ENCODE results near the gene CITED4. TPM values are rescaled to one million over a fixed set of nuclear protein-coding genes. Genes with fewer than 3 reads are reported as not detected.
A peak's percentile ranks its signal among the peaks of the same experiment; 100 is the strongest.

CITED4 gene
- total RNA-seq, 4 donors from 2014 or later: 52.6 to 90.4 (median 58.4) TPM

DNA sequence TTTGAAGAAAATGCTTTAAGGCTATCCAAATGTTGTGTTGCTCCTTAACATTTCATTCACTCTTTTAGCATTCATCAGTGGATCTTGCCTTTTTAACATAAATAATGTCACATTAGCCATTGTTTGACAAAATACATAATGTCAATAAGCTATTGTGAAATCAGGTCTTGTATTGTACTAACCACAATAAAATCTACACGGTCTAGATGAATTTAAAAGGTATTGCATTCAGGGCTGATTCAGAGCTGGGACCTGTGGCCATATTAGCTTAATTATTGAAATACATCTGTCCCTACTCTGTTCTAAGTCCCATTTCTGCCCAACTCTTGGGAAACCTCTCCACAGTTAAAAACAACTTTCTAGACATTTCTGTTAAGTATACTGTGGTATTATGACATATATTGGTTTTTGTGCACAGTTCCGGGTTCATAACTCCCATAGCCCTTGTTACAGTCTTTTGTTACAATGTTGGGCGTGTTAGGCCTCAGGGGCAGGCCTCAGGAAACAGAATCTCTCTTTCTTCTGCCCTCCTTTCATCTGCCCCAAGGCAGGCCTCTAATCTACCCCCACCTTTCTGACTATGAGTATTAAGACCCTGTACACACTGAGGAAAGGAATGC, 44.7 kb upstream of the CITED4 start:
- H3K27me3 ChIP-seq: no peaks in the 10 kb centered on the region
- WGBS: 75% methylated on average over 3 of the region's 3 CpGs
- H3K27ac ChIP-seq: no peak overlapping the region
- peaks cover 9% of the 10 kb centered on the region for H3K4me1 ChIP-seq
- TF ChIP-seq POLR2AphosphoS5 (IDR thresholded peaks at IDR 0.05): no peak
- no peak for TF ChIP-seq POLR2A (IDR thresholded peaks at IDR 0.05)
- TF ChIP-seq, protein P1, sequence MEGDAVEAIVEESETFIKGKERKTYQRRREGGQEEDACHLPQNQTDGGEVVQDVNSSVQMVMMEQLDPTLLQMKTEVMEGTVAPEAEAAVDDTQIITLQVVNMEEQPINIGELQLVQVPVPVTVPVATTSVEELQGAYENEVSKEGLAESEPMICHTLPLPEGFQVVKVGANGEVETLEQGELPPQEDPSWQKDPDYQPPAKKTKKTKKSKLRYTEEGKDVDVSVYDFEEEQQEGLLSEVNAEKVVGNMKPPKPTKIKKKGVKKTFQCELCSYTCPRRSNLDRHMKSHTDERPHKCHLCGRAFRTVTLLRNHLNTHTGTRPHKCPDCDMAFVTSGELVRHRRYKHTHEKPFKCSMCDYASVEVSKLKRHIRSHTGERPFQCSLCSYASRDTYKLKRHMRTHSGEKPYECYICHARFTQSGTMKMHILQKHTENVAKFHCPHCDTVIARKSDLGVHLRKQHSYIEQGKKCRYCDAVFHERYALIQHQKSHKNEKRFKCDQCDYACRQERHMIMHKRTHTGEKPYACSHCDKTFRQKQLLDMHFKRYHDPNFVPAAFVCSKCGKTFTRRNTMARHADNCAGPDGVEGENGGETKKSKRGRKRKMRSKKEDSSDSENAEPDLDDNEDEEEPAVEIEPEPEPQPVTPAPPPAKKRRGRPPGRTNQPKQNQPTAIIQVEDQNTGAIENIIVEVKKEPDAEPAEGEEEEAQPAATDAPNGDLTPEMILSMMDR (IDR thresholded peaks at IDR 0.05): no peak
- TF ChIP-seq EP300 (IDR thresholded peaks at IDR 0.05): no peak
- no peaks in the 10 kb centered on the region for H3K9me3 ChIP-seq
- H3K4me3 ChIP-seq: no peak overlapping the region
- no peak for DNase-seq (ENCODE audit: low spot score in 2 of 2)
- H3K36me3 ChIP-seq: no peaks in the 10 kb centered on the region

DNA sequence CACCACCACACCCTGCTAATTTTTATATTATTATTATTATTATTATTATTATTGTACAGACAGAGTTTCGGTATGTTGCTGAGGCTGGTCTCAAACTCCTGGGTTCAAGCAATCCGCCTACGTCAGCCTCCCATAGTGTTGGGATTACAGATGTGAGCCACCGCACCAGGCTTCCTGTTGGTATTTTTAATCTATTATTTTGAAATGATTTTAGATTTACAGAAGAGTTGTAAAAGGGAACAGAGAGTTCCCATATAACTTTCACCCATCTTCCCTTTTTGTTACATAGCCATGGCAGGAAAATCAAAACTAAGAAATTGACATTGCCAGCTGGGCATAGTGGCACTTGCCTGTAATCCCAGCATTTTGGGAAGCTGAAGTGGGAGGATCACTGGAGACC, 42.9 kb upstream of the CITED4 start:
- no peak overlapping the region for H3K27ac ChIP-seq
- 77% methylated on average over 4 of the region's 4 CpGs for WGBS
- peaks cover 11% of the 10 kb centered on the region for H3K4me1 ChIP-seq
- H3K36me3 ChIP-seq: no peaks in the 10 kb centered on the region
- H3K4me3 ChIP-seq: no peak overlapping the region
- H3K27me3 ChIP-seq: no peaks in the 10 kb centered on the region
- DNase-seq (ENCODE audit: low spot score in 2 of 2): no peak
- no peaks in the 10 kb centered on the region for H3K9me3 ChIP-seq
- TF ChIP-seq POLR2AphosphoS5 (IDR thresholded peaks at IDR 0.05) (no peak), EP300 (IDR thresholded peaks at IDR 0.05) (no peak), POLR2A (IDR thresholded peaks at IDR 0.05) (no peak)
- TF ChIP-seq, protein P1 (IDR thresholded peaks at IDR 0.05): no peak

DNA sequence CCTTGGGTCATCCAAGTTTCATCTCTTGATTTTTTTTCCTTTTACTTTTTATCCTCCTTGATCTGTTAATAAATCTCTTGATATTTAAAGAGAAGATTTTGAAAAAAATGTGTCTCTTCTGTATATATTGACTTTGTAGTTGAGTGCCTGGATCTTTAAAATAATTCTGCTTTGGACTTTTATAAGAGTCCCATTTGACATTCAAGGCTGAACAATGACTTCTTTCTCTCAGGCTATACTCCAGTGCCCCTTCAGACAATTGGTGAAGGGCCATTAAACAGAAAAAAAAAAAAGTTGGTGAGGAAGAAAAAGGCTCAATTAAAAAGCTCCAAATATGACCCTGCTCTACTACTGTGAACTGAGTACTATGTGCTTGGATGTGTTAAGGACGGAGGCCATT, 40.9 kb upstream of the CITED4 start:
- peaks cover 28% of the 10 kb centered on the region for H3K4me1 ChIP-seq
- no peak for DNase-seq (ENCODE audit: low spot score in 2 of 2)
- no peaks in the 10 kb centered on the region for H3K27me3 ChIP-seq
- H3K36me3 ChIP-seq: no peaks in the 10 kb centered on the region
- WGBS: 92% methylated on average over 1 of the region's 1 CpG
- no peak overlapping the region for H3K4me3 ChIP-seq
- no peaks in the 10 kb centered on the region for H3K9me3 ChIP-seq
- H3K27ac ChIP-seq: no peak overlapping the region
- TF ChIP-seq POLR2AphosphoS5 (IDR thresholded peaks at IDR 0.05): no peak
- TF ChIP-seq EP300 (IDR thresholded peaks at IDR 0.05): no peak
- TF ChIP-seq, protein P1 (IDR thresholded peaks at IDR 0.05): no peak
- TF ChIP-seq POLR2A (IDR thresholded peaks at IDR 0.05): no peak

DNA sequence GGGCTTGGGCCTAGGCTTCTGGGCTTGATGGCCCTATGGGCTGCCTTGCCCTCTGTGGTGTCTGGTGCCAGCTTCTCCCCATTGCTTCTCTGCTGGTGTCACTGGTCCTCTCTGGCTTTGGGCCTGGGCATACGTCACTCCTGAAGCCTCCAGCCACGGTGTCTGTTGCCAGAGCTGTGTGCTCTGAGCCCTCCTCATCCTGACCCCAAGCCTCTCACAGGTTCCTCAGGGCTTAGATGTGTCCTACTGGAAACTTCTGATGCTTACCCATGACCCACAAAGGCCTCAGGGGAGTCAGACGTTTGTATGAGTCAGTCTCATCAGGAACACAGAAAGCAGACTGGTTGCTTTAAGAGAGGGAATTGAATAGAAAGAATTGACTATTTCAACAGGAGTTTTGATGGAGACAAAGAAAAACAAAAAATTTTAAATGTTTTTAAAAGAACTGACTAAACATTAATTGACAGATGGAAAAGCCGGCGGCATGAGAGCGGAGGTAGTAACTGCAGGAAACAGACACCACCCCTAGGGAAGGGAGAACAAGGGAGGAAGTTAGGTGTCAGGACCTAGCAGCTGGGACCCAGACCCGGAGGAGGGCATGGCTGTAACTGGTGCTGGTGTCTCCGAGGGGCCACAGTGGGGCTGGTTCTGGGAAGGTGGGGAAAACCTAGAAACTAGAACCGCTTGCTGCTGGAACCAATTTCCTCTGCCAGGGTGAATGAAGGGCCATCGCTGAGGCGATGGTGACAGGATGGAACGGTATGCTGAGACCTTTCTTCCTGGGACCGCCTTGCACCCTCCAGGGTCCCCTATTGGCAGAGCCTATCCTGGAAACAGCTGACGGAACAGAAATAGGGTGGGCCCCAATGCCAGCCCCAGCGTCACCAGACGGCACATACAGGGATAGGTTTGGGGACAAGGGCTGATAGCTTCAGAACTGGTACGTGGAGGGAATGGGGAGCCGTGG, 40.0 kb upstream of the CITED4 start:
- Histone ChIP-seq H3K4me3 (no peak overlapping the region), H3K9me3 (no peaks in the 10 kb centered on the region), H3K4me1 (peaks cover 37% of the 10 kb centered on the region), H3K36me3 (no peaks in the 10 kb centered on the region), H3K27me3 (no peaks in the 10 kb centered on the region), H3K27ac (peak overlapping the region; percentile 18)
- TF ChIP-seq EP300 (IDR thresholded peaks at IDR 0.05) (no peak), POLR2AphosphoS5 (IDR thresholded peaks at IDR 0.05) (no peak), POLR2A (IDR thresholded peaks at IDR 0.05) (no peak)
- TF ChIP-seq, protein P1 (IDR thresholded peaks at IDR 0.05): no peak
- 59% methylated on average over 18 of the region's 18 CpGs for WGBS
- DNase-seq (ENCODE audit: low spot score in 2 of 2): no peak

Measured in suprapubic skin (tissue), 4 donors.